Testis (tissue), 3 donors: ENCODE measurements around the gene FRMPD4. TPM values are rescaled to one million over a fixed set of nuclear protein-coding genes. Genes with fewer than 3 reads are reported as not detected.

Source experiments
- DNase-seq: peaks from one replicate; pipeline ENCODE4 v3.0.0-alpha.2; 2019
- H3K27ac ChIP-seq, 2 donors: fragments of 200-600 bp; sonication (generic); one replicate each; pipeline ENCODE4 v1.5.1; 2019
- H3K27me3 ChIP-seq: fragments of 200-600 bp; sonication (generic); one replicate; pipeline ENCODE4 v1.5.1; 2019
- H3K36me3 ChIP-seq: fragments of 200-600 bp; sonication (generic); one replicate; pipeline ENCODE4 v1.5.1; 2017; ENCODE audit warnings: low read depth; ENCODE audit errors: missing control alignments
- H3K4me1 ChIP-seq: fragments of 200-600 bp; sonication (generic); one replicate; pipeline ENCODE4 v1.5.1; 2019
- H3K4me3 ChIP-seq, 2 donors: fragments of 200-600 bp; sonication (generic); one replicate each; pipeline ENCODE4 v1.5.1; 2017 to 2019
- H3K9me3 ChIP-seq: fragments of 200-600 bp; sonication (generic); one replicate; pipeline ENCODE4 v1.5.1; 2017
- CTCF ChIP-seq, 3 experiments: fragments of 450-650 bp in 2 of 3; fragments of 200-600 bp in 1 of 3; sonication (generic) in 1 of 3; IDR thresholded peaks; one replicate each; pipeline ENCODE4 v1.5.1; 2016 to 2019; ENCODE audit warnings: antibody characterized with exemption in 3 of 3, mild to moderate bottlenecking in 2 of 3, moderate library complexity in 1 of 3
- POLR2A ChIP-seq: fragments of 450-650 bp; IDR thresholded peaks from one replicate; pipeline ENCODE4 v1.6.1; 2017; ENCODE audit warnings: antibody characterized with exemption, mild to moderate bottlenecking, moderate library complexity
- WGBS, 2 donors: methylation state at CpG; one replicate each; pipeline ENCODE4 v1.1.5; 2018; 5-methylcytosine and 5-hydroxymethylcytosine counted together
- intact Hi-C: fragments of 100-400 bp; cut with DNase I; formaldehyde crosslinking; loops from one replicate; pipeline ENCODE4 v1.15.1; 2023; ENCODE audit warnings: low total_unique reads
- polyA plus RNA-seq: library from polyadenylated mRNA; stranded (reverse); fragments of 350-450 nt; fragmentation: Illumina TruSeq; extraction: RNeasy Lipid Tissue Mini Kit (QIAGEN cat#74804); gene quantifications from one replicate; pipeline ENCODE4 v1.2.3, GENCODE V29; 2014; ENCODE audit warnings: low read depth, low replicate concordance; ENCODE audit not compliant: insufficient read depth
- total RNA-seq, 2 donors: library from RNA; depleted of rRNA; stranded (reverse); fragments of >200 nt; gene quantifications; one replicate each; pipeline ENCODE4 v1.2.3, GENCODE V29; 2016

FRMPD4 gene
- total and polyA plus RNA-seq, 3 donors from 2014 or later: 1.1 to 1.6 (median 1.3) TPM

GRCh38 chrX:12548746-12549145 is 410.5 kb downstream of the FRMPD4 start:
- WGBS, 2 donors: 0 to 8% methylated on average over 1 of the region's 1 CpG
- Histone ChIP-seq H3K4me1 (no peaks in the 10 kb centered on the region), H3K9me3 (no peaks in the 10 kb centered on the region), H3K27ac (no peak overlapping the region), H3K27me3 (no peaks in the 10 kb centered on the region), H3K4me3 (no peak overlapping the region), H3K36me3 (no peaks in the 10 kb centered on the region)
- TF ChIP-seq POLR2A (no peak), CTCF (IDR thresholded peaks at IDR 0.05) (no peak)
- DNase-seq: peak; percentile 17
- intact Hi-C loops: no loop called here

- TF ChIP-seq CTCF (IDR thresholded peaks at IDR 0.05) (no peak), POLR2A (no peak)
- Histone ChIP-seq H3K4me3 (no peak overlapping the region), H3K9me3 (no peaks in the 10 kb centered on the region), H3K27ac (no peak overlapping the region), H3K27me3 (no peaks in the 10 kb centered on the region), H3K4me1 (no peaks in the 10 kb centered on the region), H3K36me3 (no peaks in the 10 kb centered on the region)
- no peak for DNase-seq
- intact Hi-C loops: no loop called here
These were observed 415.9 kb downstream of the FRMPD4 start for GRCh38 chrX:12554206-12554605.

- 92 to 100% methylated on average over 1 of the region's 1 CpG for WGBS, 2 donors
These were observed 424.8 kb downstream of the FRMPD4 start for GRCh38 chrX:12563121-12563520.

GRCh38 chrX:12564221-12564620 is 425.9 kb downstream of the FRMPD4 start:
- Histone ChIP-seq H3K27me3 (no peaks in the 10 kb centered on the region), H3K9me3 (no peaks in the 10 kb centered on the region), H3K4me3 (no peak overlapping the region), H3K27ac (no peak overlapping the region), H3K4me1 (no peaks in the 10 kb centered on the region), H3K36me3 (no peaks in the 10 kb centered on the region)
- DNase-seq: no peak
- 95 to 100% methylated on average over 2 of the region's 2 CpGs for WGBS, 2 donors
- no peak for TF ChIP-seq POLR2A
- TF ChIP-seq CTCF (IDR thresholded peaks at IDR 0.05): no peak
- intact Hi-C loops: no loop called here

More at GRCh38 chrX:12563121-12563520, 424.8 kb downstream of the FRMPD4 start:
- TF ChIP-seq POLR2A (no peak), CTCF (IDR thresholded peaks at IDR 0.05) (no peak)
- Histone ChIP-seq H3K9me3 (no peaks in the 10 kb centered on the region), H3K27me3 (no peaks in the 10 kb centered on the region), H3K4me1 (no peaks in the 10 kb centered on the region), H3K27ac (no peak overlapping the region), H3K4me3 (no peak overlapping the region), H3K36me3 (no peaks in the 10 kb centered on the region)
- no peak for DNase-seq
- intact Hi-C loops: no loop called here

- 41 to 58% methylated on average over 2 of the region's 2 CpGs for WGBS, 2 donors
These were observed 429.6 kb downstream of the FRMPD4 start for GRCh38 chrX:12567857-12568256.

More at GRCh38 chrX:12567857-12568256, 429.6 kb downstream of the FRMPD4 start:
- intact Hi-C loops: no loop called here
- H3K36me3 ChIP-seq: no peaks in the 10 kb centered on the region
- H3K27me3 ChIP-seq: no peaks in the 10 kb centered on the region
- H3K9me3 ChIP-seq: no peaks in the 10 kb centered on the region
- TF ChIP-seq POLR2A (no peak), CTCF (IDR thresholded peaks at IDR 0.05) (peak in 2 of 3 experiments; percentile 17 to 30)
- no peak overlapping the region for H3K27ac ChIP-seq
- H3K4me1 ChIP-seq: no peaks in the 10 kb centered on the region
- no peak overlapping the region for H3K4me3 ChIP-seq
- no peak for DNase-seq
